Activated CD8-positive, alpha-beta T cell treated with anti-CD3 and anti-CD28 coated beads for 36 hours (primary cell): ENCODE data around the gene CHCHD3. TPM values are rescaled to one million over a fixed set of nuclear protein-coding genes. Genes with fewer than 3 reads are reported as not detected.
A peak's percentile ranks its signal among the peaks of the same experiment; 100 is the strongest.

ENCODE experiments used
- ATAC-seq: fragments of 200-7000 bp; cut with Tn5 transposase; one replicate; pipeline ENCODE4 v1.10.0; 2021; ENCODE audit warnings: mild to moderate bottlenecking, moderate library complexity
- CTCF ChIA-PET: fragments of 350-600 bp; sonication (Branson Sonifier 250); formaldehyde crosslinking; loops from one replicate; lab custom pipeline; 2021; ENCODE audit warnings: antibody characterized with exemption; lab: Charles Lee
- POLR2A ChIA-PET: fragments of 350-600 bp; sonication (Branson Sonifier 250); formaldehyde crosslinking; loops from one replicate; lab custom pipeline; 2021; ENCODE audit warnings: antibody characterized with exemption; lab: Charles Lee
- DNase-seq: peaks from one replicate; pipeline ENCODE4 v3.0.0-alpha.2; 2020
- H3K27ac Mint-ChIP-seq: one replicate; pipeline ENCODE4 v1.8.0; 2021; ENCODE audit warnings: mild to moderate bottlenecking, mixed read lengths
- H3K27me3 Mint-ChIP-seq: one replicate; pipeline ENCODE4 v1.8.0; 2021; ENCODE audit warnings: mixed read lengths
- H3K36me3 Mint-ChIP-seq: one replicate; pipeline ENCODE4 v1.8.0; 2021; ENCODE audit warnings: low read depth, mixed read lengths
- H3K4me1 Mint-ChIP-seq: one replicate; pipeline ENCODE4 v1.8.0; 2021; ENCODE audit warnings: low read depth, mixed read lengths
- H3K4me3 Mint-ChIP-seq: one replicate; pipeline ENCODE4 v1.8.0; 2021; ENCODE audit warnings: mild to moderate bottlenecking, moderate library complexity, mixed read lengths
- H3K9me3 Mint-ChIP-seq: one replicate; pipeline ENCODE4 v1.8.0; 2021; ENCODE audit warnings: mixed read lengths
- intact Hi-C: fragments of 100-400 bp; cut with micrococcal nuclease; formaldehyde crosslinking; loops from one replicate; pipeline ENCODE4 v1.10.0; 2022
- total RNA-seq, 2 experiments: library from RNA; stranded (reverse); gene quantifications; one replicate each; pipeline ENCODE4 v1.2.3, GENCODE V29; 2021
- TF ChIP-seq, protein P1 (sequence below): fragments of 200-600 bp; IDR thresholded peaks from one replicate; pipeline ENCODE4 v1.8.0; 2022; ENCODE audit warnings: antibody characterized with exemption, mild to moderate bottlenecking

CHCHD3 gene
- total RNA-seq = 10 to 100 TPM; 61.4 to 63.4 TPM

DNA sequence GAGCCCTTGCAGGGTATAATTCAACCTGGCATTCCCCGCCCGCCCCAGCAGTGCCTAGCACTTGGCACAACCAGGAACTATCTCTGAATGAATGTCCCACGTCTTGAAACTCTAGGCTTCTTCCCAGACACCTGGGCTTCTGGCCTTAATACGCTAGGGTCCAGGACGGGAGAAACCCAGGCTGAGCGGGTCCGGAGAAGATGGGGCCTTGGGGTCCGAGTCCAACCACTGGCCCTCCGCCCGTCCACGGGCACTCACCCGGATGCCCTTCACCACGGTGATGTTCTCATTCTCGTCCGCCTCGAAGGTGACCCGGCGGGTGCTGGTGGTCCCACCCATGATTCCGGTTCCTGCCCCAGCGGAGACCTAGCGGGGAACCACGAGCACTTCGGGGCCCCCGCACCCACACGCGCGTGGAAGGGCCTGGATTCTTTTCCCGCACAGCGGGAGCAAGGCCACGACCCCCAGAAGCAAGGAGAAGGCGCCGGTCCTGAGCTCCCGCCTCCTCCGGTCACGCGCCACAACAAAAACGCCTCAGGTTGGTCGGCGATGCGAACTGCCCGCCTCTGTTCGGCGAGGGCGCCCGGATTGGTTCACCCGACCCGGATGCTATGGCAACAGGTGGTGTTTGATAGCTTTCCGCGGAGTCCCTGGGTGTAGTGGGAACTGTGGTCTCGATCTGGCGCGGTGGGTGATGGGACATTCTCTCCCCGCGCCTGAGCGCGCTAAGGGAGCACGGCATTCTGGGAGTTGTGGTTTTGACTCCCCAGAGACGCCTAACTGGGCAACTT, at the start of gene CHCHD3:
Gene CHCHD3 (minus strand): TSS at position 492 of the 791 bp plus-strand sequence. CDS start 153 bp downstream, at position 339.
- Mint-ChIP-seq H3K9me3 (no peaks in the 10 kb centered on the region), H3K4me1 (peaks cover 22% of the 10 kb centered on the region), H3K27me3 (no peaks in the 10 kb centered on the region), H3K27ac (peak within 1 kb of the TSS; percentile 94), H3K4me3 (peak within 1 kb of the TSS; percentile 85), H3K36me3 (peaks cover 20% of the 10 kb centered on the region)
- peak; percentile 99 for ATAC-seq
- intact Hi-C loops = no loop called here
- TF ChIP-seq, protein P1, sequence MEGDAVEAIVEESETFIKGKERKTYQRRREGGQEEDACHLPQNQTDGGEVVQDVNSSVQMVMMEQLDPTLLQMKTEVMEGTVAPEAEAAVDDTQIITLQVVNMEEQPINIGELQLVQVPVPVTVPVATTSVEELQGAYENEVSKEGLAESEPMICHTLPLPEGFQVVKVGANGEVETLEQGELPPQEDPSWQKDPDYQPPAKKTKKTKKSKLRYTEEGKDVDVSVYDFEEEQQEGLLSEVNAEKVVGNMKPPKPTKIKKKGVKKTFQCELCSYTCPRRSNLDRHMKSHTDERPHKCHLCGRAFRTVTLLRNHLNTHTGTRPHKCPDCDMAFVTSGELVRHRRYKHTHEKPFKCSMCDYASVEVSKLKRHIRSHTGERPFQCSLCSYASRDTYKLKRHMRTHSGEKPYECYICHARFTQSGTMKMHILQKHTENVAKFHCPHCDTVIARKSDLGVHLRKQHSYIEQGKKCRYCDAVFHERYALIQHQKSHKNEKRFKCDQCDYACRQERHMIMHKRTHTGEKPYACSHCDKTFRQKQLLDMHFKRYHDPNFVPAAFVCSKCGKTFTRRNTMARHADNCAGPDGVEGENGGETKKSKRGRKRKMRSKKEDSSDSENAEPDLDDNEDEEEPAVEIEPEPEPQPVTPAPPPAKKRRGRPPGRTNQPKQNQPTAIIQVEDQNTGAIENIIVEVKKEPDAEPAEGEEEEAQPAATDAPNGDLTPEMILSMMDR = no peak
- POLR2A ChIA-PET = interaction anchor here (1.0 kb wide), 2 partner anchors 8 to 172 kb away, joined by 5 to 6 read pairs; no protein-coding TSS in a partner anchor
- DNase-seq = peak; percentile 98
- CTCF ChIA-PET = interaction anchor here (0.6 to 0.8 kb wide), 3 partner anchors 9 to 31 kb away, joined by 3 to 4 read pairs (median 3); no protein-coding TSS in a partner anchor

DNA sequence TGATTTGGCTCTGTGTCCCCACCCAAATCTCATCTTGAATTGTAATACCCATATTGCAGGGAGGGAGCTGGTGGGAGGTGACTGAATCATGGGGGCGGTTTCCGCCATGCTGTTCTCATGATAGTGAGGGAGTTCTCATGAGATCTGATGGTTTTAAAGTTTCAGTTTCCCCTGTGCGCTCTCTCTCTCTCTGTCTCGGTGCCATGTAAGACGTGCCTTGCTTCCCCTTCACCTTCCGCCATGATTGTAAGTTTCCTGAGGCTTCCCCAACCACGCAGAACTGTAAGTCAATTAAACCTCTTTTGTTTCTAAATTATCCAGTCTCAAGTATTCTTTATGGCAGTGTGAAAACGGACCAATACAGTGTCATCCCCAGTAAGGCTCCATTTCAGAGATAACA, 48.3 kb upstream of the CHCHD3 start:
- ChIA-PET CTCF (no interaction called here), POLR2A (no interaction called here)
- no peaks in the 10 kb centered on the region for H3K36me3 Mint-ChIP-seq
- DNase-seq = no peak
- no peak overlapping the region for H3K4me3 Mint-ChIP-seq
- TF ChIP-seq, protein P1 = no peak
- intact Hi-C loops = no loop called here
- H3K9me3 Mint-ChIP-seq = peaks cover 3% of the 10 kb centered on the region
- H3K4me1 Mint-ChIP-seq = no peaks in the 10 kb centered on the region
- H3K27me3 Mint-ChIP-seq = peaks cover 4% of the 10 kb centered on the region
- no peak for ATAC-seq
- H3K27ac Mint-ChIP-seq = no peak overlapping the region

DNA sequence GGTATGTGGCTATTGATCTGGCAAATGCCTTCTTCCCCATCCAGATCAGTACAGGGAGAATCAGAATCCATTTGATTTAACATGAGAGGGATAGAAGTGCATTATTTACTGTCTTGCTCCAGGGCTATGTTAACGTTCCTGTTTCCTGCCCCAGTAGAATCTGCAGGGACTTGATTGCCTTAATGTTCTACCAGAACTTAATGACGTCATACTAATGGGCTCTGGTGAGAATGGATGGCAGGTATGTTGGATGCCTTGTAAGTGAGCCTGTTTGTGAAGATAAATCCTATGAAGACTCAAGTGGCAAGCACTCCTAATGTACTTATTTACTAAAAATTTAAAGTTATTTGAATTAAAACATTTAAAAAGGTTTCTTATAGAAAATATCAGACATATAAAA, 44.5 kb upstream of the CHCHD3 start:
- ChIA-PET CTCF (no interaction called here), POLR2A (no interaction called here)
- no peak for ATAC-seq
- TF ChIP-seq, protein P1 = no peak
- Mint-ChIP-seq H3K9me3 (peaks cover 3% of the 10 kb centered on the region), H3K27me3 (peaks cover 6% of the 10 kb centered on the region), H3K27ac (no peak overlapping the region), H3K36me3 (no peaks in the 10 kb centered on the region), H3K4me1 (no peaks in the 10 kb centered on the region), H3K4me3 (no peak overlapping the region)
- no peak for DNase-seq
- intact Hi-C loops = no loop called here

DNA sequence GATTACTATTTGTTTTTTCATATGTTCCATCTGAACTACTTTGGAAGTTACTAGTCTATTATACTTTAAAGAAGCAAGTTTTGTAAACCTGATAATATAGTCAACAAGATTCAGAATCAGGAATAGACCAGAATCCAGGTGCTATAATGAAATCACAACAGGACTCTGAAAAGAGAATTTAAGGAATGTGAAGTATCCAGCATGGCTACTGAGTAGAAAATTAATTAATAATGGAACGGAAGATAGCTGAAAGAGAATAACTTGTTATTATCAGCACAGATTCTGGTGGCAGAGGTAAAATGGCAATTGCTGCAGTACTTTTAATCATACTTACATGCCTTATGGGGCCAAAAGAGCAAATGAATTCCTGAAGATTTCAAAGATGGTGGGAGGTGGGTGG, 43.1 kb upstream of the CHCHD3 start:
- Mint-ChIP-seq H3K27me3 (peaks cover 6% of the 10 kb centered on the region), H3K36me3 (no peaks in the 10 kb centered on the region), H3K4me3 (no peak overlapping the region), H3K27ac (no peak overlapping the region), H3K4me1 (no peaks in the 10 kb centered on the region), H3K9me3 (no peaks in the 10 kb centered on the region)
- DNase-seq (no peak), ATAC-seq (no peak)
- CTCF ChIA-PET = no interaction called here
- intact Hi-C loops = no loop called here
- POLR2A ChIA-PET = no interaction called here
- TF ChIP-seq, protein P1 = no peak

DNA sequence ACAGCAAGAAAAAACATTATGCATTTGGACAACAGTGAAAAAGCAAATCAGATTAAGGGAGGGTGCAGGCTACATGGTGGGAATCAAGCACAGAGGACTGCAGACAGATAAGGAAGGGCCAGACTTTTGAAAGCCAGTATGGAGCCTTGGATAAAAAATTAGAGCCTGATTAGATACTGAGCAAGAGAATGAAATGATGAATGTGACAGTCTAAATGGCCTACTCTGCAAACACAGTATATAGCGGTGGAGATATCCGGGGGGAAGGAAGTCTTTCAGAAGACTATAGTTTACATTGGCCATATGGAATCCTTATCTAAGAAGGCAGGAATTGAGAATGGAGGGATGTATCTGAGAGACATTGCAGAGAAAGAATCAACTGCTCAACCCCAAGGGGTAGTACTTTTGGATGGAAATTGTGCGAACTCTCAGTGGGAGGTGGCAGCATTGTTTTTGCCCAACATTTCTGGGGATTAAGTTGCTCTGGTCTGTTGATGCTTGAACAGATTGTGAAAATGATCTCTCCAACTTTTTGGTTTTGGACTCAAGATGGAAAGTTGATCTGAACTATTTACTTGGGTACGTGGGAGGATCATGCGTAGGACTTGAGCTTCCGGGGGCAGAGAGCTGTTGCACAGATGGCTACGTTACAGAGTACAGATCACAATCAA, 39.4 kb upstream of the CHCHD3 start:
- TF ChIP-seq, protein P1 = no peak
- H3K27me3 Mint-ChIP-seq = peaks cover 4% of the 10 kb centered on the region
- no peak overlapping the region for H3K4me3 Mint-ChIP-seq
- intact Hi-C loops = no loop called here
- ATAC-seq (no peak), DNase-seq (no peak)
- ChIA-PET CTCF (no interaction called here), POLR2A (no interaction called here)
- H3K4me1 Mint-ChIP-seq = no peaks in the 10 kb centered on the region
- H3K9me3 Mint-ChIP-seq = no peaks in the 10 kb centered on the region
- H3K27ac Mint-ChIP-seq = no peak overlapping the region
- no peaks in the 10 kb centered on the region for H3K36me3 Mint-ChIP-seq
